GM18517 (cell line): ENCODE measurements around the gene KPTN.

ENCODE experiments used
- ATAC-seq: cut with Tn5 transposase; IDR thresholded peaks from one replicate; pipeline ENCODE4 v1.9.1; 2021; ENCODE audit warnings: mild to moderate bottlenecking, moderate library complexity; ENCODE audit not compliant: unreplicated experiment

KPTN gene

GRCh38 chr19:47509170-47509847, 25.3 kb upstream of the KPTN start:
- no peak for ATAC-seq

GRCh38 chr19:47508721-47509120, 24.7 kb upstream of the KPTN start:
- ATAC-seq, result no peak

GRCh38 chr19:47507924-47508553, 24.0 kb upstream of the KPTN start:
- ATAC-seq, result no peak

- no peak for ATAC-seq
Measured at GRCh38 chr19:47507012-47507411, 23.0 kb upstream of the KPTN start.

- ATAC-seq, result no peak
Measured at GRCh38 chr19:47506459-47506858, 22.4 kb upstream of the KPTN start.

- no peak for ATAC-seq
Measured at GRCh38 chr19:47505506-47505905, 21.5 kb upstream of the KPTN start.

- ATAC-seq, result no peak
Measured at GRCh38 chr19:47503826-47504150, 19.8 kb upstream of the KPTN start.

- no peak for ATAC-seq
Measured at GRCh38 chr19:47503130-47503825, 19.3 kb upstream of the KPTN start.

GRCh38 chr19:47499863-47500830, 16.1 kb upstream of the KPTN start:
- no peak for ATAC-seq

- ATAC-seq, result no peak
Measured at GRCh38 chr19:47499371-47499770, 15.4 kb upstream of the KPTN start.

- no peak for ATAC-seq
Measured at GRCh38 chr19:47498561-47498960, 14.5 kb upstream of the KPTN start.

GRCh38 chr19:47497821-47498520, 14.0 kb upstream of the KPTN start:
- no peak for ATAC-seq

- ATAC-seq, result no peak
Measured at GRCh38 chr19:47497050-47497766, 13.2 kb upstream of the KPTN start.

- ATAC-seq, result no peak
Measured at GRCh38 chr19:47495478-47496372, 11.7 kb upstream of the KPTN start.

- ATAC-seq, result no peak
Measured at GRCh38 chr19:47494729-47495128, 10.7 kb upstream of the KPTN start.

- no peak for ATAC-seq
Measured at GRCh38 chr19:47494211-47494547, 10.2 kb upstream of the KPTN start.

GRCh38 chr19:47493378-47494210, 9.6 kb upstream of the KPTN start:
- ATAC-seq, result no peak
